A673 (cell line): Measurements from ENCODE around the gene ATP2A3.

ENCODE experiments used
- EZH2 ChIP-seq: fragments of 200-600 bp; sonication (generic); IDR thresholded peaks from 2 replicates; pipeline ENCODE4 v1.6.1; 2017; ENCODE audit warnings: borderline replicate concordance, low read depth, mild to moderate bottlenecking, mixed read lengths, antibody characterized with exemption, low read length; ENCODE audit not compliant: poor library complexity, severe bottlenecking
- TF ChIP-seq, protein P1 (sequence below): fragments of 300-800, 200-600 bp; sonication (generic); conservative IDR thresholded peaks from 2 replicates; pipeline ENCODE4 v1.5.1; 2017; ENCODE audit warnings: low read depth, mild to moderate bottlenecking, antibody characterized with exemption, low read length, moderate library complexity, mixed read lengths

DNA sequence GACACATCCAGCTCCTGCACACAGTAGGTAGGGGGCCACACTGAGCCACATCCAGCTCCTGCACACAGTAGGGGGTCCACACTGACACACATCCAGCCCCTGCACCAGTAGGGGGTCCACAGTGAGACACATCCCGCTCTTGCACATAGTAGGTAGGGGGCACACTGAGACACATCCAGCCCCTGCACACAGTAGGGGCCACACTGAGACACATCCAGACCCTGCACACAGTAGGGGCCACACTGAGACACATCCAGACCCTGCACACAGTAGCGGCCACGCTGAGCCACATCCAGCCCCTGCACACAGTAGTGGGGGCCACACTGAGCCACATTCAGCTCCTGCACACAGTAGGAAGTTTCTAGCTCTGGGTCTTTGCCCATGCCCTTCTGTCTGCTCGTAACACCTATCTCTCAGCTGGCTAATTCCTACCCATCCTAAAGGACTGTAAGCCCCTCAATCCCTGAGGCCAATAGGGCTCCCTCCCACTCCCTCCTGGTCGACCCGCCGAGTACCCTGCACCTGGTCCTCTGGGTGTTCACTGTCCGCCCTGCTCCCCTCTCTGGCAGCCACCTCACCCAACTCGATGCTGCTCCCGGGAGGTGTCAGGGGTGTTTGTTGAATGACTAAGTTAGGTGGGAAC, 9.4 kb upstream of the ATP2A3 start:
- TF ChIP-seq, protein P1, sequence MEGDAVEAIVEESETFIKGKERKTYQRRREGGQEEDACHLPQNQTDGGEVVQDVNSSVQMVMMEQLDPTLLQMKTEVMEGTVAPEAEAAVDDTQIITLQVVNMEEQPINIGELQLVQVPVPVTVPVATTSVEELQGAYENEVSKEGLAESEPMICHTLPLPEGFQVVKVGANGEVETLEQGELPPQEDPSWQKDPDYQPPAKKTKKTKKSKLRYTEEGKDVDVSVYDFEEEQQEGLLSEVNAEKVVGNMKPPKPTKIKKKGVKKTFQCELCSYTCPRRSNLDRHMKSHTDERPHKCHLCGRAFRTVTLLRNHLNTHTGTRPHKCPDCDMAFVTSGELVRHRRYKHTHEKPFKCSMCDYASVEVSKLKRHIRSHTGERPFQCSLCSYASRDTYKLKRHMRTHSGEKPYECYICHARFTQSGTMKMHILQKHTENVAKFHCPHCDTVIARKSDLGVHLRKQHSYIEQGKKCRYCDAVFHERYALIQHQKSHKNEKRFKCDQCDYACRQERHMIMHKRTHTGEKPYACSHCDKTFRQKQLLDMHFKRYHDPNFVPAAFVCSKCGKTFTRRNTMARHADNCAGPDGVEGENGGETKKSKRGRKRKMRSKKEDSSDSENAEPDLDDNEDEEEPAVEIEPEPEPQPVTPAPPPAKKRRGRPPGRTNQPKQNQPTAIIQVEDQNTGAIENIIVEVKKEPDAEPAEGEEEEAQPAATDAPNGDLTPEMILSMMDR, result no peak
- no peak for TF ChIP-seq EZH2
